ENCODE measurements around the gene USP9Y.
"Not testable (repeated sequence)": the region's sequence is repeated elsewhere in the genome, so short reads cannot be mapped to it uniquely, and the experiment has no call there.

The USP9Y gene, protein sequence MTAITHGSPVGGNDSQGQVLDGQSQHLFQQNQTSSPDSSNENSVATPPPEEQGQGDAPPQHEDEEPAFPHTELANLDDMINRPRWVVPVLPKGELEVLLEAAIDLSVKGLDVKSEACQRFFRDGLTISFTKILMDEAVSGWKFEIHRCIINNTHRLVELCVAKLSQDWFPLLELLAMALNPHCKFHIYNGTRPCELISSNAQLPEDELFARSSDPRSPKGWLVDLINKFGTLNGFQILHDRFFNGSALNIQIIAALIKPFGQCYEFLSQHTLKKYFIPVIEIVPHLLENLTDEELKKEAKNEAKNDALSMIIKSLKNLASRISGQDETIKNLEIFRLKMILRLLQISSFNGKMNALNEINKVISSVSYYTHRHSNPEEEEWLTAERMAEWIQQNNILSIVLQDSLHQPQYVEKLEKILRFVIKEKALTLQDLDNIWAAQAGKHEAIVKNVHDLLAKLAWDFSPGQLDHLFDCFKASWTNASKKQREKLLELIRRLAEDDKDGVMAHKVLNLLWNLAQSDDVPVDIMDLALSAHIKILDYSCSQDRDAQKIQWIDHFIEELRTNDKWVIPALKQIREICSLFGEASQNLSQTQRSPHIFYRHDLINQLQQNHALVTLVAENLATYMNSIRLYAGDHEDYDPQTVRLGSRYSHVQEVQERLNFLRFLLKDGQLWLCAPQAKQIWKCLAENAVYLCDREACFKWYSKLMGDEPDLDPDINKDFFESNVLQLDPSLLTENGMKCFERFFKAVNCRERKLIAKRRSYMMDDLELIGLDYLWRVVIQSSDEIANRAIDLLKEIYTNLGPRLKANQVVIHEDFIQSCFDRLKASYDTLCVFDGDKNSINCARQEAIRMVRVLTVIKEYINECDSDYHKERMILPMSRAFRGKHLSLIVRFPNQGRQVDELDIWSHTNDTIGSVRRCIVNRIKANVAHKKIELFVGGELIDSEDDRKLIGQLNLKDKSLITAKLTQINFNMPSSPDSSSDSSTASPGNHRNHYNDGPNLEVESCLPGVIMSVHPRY (N-terminal part only)

DNA sequence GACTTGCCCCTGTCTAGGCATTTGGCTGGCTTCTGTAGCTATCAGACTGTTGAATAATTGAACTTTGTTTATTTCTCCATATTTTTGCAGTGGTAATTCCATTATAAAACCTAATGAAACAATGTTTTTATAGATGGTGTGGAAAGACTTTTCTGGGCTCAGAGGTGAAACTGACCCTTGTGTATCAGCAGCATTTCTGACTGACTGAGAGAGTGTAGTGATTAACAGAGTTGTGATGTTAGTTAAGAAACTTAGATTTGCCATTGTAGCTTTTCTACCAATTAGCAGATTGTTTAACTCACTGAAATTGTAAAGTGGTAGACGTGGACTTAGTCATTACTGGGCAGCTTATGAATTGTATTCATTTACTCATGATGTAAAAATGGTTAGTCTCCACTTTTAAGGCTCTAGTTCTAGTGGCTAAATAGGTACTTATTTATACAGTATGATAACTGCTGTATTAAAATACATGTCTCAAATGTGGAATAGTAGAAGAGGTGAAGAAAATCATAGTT lies at the start of gene USP9Y:
Gene USP9Y, plus strand, starts transcription at position 51 of the 515 bp plus-strand sequence. CDS start 8,217 bp downstream, outside the sequence.
- DNase-seq = no peak

DNA sequence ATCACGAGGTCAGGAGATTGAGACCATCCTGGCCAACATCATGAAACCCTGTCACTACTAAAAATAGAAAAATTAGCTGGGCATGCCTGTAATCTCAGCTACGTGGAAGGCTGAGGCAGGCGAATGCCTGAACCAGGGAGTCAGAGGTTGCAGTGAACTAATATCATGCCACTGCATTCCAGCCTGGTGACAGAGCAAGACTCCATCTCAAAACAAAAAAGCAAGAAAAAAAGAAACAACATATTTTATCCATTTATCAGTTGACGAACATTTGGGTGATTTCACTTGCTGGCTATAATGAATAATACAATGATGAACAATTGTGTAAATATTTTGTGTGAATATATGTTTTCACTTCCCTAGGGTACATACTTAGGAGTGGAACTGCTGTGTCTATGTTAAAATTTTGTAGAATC lies 49.4 kb upstream of the USP9Y start:
- no peak for DNase-seq

DNA sequence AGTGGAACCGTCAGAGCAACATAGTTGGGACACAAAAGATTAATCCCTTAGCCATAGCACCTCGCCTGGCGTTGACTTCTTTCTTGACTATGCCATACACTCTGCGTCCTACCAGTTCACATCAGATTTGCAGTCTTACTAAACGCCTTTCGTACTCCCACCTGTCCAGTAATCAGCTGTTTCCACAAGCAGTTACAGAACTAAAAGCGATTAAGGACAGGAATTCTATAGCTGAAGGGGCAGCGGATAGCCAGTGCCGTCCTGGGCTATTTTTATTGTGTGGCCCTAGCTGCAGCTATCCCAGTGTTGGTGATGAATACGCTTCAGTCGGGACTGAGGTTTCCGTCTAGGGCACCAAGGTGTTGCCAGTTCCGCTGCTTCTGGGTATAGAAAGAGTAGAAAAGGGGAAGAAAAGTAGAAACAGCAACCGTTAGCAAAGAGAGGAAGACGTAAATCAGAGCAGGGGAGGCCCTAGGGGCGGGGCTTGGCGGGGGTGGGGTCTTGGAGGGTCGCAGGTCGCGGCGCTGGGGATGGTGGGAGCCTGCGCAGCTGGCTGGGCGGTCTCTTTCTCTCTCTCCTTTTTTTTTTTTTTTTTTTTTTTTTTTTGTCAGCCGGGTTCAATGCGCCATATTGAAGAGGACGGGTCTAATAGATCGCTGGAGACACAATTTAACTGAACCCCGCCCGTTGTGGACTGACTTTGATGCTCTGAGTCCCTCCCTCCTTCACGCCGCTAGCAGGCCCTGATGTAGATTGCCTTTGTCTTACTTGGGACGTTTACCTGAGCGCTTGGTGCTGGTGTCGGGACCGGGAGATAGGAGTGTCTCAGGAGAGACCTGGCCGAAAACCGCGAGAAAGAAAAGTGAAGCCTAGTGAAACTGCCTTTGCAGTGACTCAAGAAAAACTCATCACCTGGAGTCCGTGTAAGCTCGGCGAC lies 39.0 kb upstream of the USP9Y start:
- DNase-seq = no peak

DNA sequence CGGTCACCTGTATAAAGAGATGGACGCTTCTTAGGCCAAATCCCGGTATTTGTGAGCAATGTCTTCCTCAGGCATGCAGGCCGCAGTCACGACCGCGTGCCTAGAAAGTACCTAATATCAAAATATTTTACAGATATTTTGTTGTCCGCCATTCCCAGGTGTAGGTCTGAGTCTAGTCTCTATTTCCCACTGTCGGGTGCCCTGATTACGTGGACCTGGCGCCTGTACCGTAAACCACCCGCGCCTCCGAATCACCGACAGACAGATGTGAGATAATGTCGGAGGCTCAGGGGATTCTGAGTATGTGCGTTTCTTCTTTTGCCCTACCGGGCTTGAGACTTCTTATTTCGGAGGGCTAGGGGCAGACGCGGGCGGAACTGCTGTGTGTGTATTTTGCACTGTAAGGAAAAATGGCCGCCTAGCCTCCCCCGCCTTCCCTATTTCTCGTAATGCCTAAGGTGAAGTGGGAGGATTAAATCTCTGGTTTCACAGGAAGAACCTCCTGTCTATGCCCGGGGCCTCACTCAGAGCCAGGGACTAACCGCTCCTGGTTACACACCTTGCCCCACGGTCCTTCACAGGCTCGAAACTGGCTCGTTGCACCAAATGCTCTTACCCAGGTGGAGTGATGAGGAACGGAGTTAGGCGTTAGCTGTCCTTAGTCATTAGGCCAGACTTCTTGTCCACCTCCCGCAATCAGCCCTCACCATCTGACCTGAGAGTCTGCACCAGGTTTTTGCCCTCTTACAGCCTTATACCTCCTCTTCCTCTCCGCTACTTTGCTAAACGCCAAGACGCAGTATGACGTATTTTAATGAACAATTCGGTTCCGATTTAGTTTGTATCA lies 38.1 kb upstream of the USP9Y start:
- DNase-seq = no peak

DNA sequence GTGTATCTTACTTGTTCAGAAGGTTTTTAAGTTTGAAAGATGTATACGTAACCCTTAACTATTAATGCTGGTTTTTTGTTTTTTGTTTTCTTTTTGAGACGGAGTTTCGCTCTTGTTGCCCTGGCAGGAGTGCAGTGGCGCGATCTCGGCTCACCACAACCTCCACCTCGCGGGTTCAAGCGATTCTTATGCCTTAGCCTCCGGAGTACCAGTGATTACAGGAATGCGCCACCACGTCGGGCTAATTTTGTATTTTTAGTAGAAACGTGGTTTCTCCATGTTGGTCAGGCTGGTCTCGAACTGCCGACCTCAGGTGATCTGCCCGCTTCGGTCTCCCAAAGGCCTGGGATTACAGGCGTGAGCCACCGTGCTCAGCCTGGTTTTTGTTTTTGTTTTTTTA lies 37.2 kb upstream of the USP9Y start:
- not testable (repeated sequence) for DNase-seq

DNA sequence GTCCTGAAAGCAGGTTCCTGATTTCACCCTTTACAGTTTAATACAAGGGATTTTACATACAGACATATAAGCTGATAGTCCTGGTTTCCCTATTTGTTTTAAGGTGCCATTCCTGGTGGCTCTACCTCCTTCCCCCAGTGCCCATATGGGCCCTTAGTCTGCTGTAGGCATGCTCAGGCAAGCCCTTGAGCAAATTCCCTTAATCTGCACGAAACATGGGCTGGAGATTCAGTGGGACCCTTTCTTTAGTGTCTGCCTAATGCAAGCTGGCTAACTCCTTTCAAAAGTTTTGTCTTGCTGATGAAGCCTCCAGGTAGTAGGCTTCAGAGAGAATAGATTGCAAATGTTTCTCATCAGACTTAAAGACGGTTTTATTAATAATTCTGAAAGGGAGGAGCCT lies 22.9 kb upstream of the USP9Y start:
- no peak for DNase-seq

DNA sequence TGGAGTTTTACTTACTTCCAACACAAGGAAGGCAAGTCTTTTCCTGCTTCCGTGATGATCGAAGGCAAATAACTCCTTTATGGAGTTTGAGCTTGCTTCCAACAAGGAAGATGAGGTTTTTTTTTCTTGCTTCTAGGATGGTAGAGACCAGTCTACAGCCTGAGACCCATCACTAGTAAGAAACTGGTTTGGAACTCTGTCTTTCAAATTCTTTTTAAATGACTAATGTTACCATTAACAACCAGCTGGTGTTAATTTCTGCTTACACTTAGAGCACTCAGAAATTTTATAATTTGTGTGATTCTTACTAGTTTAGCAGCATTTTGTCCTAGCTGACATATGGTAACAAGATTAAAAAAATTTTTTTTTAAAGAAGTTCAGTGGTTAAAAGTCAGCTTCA lies 19.5 kb upstream of the USP9Y start:
- no peak for DNase-seq

DNA sequence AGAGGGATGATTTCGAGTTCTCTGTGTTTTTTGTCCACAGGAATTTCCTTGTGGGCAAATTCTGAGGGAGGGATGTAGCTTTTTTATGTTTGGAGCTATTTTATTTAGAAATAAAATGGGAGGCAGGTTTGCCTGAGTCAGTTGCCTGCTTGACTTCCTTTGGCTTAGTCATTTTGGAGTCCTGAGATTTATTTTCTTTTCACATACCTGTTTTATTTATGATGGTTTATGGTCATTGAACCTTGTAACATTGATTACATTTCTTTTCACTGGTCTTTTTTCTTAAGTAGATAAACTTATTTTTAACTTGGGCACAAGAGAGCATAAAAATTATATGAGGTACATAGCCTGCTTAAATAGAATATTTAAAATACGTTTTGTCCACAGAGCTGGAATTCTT lies 12.7 kb upstream of the USP9Y start:
- no peak for DNase-seq

DNA sequence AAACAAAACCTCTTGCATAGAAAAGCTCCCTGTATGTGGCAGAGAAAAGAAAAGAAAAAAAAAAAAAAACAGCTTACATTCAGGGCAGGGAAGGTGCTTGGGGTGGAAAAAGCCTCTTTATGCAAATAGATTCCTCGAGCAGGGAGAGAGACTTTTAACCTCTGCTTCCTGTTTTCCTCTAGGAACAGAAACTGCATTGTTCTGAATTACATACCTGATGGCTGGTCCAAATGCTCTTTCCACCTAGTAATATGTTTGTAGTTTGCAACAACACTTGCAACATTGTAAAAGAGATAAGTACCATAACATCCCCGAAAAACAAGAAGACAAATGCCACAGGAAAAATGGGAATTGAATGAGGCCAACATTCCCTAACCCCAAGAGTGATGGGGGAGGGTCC lies 944 bp upstream of the USP9Y start:
- no peak for DNase-seq

DNA sequence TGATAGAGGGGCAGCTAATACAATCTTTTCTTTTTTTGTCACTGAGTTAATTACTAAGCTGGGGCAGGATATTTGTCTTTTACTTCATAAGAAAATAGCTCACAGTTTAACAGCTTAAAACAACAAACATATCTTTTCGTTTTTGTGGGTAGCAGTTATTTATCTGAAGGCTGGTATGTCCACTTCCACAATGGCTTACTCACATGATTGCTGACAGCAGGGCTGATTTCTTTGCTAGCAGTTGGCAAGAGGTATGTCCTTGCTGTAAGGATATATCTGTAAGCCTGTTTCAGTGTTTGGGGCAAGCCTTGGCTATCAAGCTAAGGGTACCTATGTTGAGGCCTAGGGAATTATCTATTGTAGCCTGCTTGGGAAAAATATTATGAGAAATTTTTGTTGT lies 1.1 kb downstream of the USP9Y start:
- DNase-seq = no peak

DNA sequence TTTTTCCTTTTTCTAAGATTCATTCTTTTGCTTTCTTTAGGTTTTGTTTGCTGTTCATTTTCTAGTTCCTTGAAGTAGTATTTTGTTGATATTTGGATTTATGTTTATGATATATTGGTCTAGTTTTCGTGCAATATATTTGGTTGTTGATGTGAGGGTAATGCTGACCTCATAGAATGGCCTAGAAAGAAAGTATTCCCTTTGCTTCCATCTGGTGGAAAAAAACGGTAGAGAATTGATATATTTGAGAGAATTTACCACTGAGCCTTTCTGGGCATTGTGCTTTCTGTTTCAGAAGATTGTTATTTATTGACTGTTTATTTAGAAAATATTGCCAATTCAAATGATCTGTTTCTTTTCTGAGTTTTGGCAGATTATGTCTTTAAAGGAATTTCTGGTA lies 9.4 kb downstream of the USP9Y start:
- no peak for DNase-seq

DNA sequence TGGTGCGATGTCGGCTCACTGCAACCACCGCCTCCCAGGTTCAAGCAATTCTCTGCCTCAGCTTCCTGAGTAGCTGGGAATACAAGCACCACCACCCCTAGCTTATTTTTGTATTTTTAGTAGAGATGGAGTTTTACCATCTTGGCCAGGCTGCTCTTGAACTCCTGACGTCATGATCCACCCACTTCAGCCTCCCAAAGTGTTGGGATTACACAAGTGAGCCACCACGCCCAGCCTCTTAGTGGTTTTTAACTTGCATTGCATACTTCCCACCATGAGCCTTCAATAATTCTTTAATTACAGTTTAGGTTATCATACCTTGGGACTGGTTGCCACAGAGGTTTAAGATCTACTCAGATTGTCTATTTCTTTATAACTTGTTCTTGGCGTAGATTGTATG lies 14.3 kb downstream of the USP9Y start:
- DNase-seq = no peak

DNA sequence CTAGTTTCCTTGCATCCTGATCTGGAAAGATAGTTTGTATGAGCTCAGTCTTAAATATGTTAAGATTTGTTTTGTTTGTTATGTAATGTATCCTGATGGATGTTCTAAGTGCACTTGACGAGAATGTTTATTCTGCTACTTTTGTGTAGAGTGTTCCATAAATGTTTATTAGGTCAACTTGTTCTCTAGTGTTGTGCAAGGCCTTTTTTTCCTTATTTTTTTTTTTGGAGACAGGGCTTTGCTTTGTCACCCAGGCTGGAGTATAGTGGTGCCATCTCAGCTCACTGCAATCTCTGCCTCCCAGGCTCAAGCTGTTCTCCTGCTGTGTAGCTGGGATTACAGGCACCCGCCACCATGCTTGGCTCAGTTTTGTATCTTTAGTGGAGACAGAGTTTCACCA lies 28.7 kb downstream of the USP9Y start:
- DNase-seq = no peak

DNA sequence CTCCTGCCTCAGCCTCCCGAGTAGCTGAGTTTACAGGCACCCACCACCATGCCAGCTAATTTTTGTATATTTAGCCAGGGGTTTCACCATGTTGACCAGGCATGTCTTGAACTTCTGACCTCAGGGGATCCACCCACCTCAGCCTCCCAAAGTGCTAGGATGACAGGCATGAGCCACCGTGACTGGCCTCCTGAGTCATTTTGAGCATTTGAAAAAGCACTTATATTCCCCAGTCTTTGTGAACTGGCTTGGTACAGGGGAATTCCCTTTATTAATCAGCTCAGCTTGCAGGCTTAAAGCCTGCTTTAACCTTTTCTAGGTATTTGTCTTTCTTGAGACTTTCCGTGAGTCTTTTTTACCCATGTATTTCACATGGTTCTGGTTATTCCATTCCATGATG lies 32.6 kb downstream of the USP9Y start:
- no peak for DNase-seq

DNA sequence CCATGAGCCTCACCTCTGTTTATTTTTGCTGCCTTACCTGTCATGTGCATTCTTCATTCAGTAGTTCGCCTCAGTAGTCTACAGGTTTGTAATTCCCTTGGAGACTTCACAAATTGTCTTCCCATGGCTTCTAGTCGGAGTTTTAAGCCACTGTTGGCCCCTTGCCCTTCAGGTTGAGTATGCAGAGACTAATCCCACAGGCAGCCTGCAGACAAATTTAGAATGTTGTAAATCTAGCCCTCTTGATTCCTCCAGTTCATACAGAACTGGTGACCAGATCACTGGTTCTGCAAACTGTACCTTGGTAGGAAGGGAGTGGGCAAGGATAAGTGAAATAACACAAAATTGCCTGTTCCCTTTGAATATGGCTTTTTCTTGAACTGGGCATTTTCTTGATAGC lies 33.0 kb downstream of the USP9Y start:
- DNase-seq = no peak

DNA sequence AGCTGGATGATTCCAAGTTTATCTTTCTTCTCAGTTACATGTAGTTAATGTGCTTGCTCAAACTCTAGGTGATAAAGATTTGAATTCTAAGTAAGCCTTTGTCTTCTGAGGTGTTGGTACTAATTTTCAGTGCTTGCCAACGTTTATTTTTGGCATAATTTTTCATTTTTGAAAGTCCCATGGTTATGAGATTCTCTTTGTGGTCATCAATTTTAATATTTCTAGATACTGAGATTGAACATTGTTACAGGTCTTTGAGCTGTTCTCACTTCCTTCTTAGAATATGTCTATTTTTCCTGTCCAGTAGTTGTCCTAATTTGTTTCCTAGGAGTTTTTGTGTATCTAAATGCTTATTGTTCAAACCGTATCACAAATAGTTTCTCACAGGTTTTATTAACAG lies 40.4 kb downstream of the USP9Y start:
- DNase-seq = no peak

DNA sequence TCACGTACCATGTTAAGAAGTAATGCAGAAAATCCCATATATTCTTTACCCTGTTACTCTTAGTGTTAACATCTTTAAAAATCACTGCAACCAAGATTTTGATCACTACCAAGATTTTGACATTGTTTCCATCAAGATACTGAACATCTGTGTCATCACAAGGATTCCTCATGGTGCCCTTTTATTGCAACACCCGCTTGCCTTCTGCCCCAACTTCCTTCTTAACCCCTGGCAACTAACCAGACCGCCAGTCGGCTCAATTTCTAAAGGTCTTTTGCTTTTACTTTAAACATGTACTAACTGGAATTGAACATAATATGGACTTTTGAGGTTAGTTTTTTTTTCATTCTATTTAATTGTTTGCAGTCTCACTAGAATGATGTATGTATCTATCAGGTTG lies 41.7 kb downstream of the USP9Y start:
- no peak for DNase-seq

DNA sequence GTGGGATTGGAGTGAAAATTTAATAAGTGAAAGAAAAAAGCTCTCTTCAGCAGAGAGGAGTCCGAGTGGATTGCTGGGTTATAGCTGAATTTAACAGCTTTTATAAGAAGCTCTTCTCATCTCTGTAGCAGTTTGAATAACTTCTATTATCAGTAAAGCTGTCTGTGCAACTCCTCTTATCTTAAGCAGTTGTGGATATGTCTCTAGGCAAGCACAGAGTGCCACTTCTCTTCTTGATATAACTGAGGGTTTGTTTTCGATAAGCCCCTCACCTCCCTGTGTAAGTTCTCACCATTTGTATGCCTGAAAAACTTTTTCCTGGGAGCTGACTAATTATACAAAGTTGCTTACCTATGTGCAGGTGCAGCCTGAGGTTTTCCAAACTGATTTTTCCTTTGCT lies 43.1 kb downstream of the USP9Y start:
- no peak for DNase-seq

DNA sequence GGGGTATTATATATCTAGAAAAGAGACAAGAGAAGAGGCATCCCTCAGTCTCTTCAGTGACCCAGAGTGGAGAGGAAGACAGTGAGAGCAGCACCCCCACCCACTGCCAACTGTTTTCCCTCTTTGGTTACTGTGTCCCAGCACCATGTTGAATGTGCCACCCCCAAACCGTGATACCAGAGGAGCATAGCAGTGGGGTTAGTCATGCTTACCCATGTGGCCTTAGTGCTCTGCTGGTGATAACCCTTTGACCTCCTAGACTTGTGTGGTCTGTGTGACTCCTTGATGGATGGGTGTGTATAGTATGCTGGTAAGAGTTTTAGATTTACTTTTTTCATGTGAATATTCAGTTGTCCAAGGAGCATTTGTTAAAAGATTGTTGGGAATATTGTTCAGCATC lies 48.3 kb downstream of the USP9Y start:
- no peak for DNase-seq

DNA sequence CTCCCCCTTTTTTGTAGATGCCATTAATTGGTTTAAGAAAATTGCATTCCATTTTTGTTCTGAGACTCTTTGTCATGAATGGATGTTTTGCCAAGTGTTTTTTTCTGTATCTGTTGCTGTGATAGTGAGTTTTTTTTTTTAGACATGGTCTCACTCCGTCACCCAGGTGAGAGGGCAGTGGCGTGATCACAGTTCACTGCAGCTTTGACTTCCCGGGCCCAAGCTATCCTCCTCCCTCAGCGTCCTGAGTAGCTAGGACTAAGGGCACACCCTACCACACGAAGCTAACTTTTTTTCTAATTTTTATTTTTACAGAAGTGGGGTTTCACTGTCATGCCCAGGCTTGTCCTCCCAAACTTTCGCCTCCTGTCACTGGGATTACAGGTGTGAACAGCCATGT lies 51.8 kb downstream of the USP9Y start:
- no peak for DNase-seq

DNA sequence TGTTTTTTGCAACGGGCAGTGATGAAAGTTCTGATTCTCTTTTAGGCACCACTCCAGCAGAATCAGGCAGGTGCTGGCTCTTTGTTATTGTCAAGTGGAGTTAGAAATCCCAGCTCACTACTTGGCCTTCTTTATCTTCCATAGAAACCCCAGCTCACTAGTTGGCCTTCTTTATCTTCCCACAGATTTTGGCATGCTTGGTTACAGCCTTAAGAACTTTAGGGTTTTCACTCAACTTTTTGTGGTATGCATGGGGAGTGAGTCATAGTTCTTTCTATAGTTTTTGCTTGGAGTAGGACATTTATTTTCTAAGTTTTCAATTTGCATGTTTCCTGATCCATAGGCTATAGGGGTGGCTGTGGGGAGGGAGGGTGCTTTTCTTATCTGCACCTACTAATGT lies 55.0 kb downstream of the USP9Y start:
- no peak for DNase-seq

DNA sequence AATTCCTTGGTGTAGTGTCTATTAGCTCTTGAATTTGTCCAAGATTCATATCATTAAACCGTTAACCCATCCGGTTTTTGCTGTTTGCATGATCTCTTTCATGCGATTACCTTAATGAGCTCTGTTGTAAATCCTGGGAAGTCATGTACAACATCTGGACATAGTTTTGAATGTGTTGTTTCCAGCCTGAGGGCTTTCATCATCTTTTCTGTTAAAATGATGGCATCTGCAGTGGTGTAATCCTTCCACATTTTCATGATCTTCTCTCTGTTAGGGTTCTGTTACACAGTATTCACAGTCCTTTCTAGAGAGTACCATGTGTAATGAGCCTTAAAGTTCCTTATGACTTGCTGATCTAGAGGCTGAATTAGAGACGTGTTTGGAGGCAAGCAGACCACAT lies 64.9 kb downstream of the USP9Y start:
- DNase-seq = no peak

Data from NCI-H774 (cell line).